ENCODE data around the gene TFF1.
"Not testable (repeated sequence)": the region's sequence is repeated elsewhere in the genome, so short reads cannot be mapped to it uniquely, and the experiment has no call there.

TFF1 gene

GRCh38 chr21:42409366-42409765 lies 43.0 kb upstream of the TFF1 start:
- no peaks in the 10 kb centered on the region for H3K36me3 ChIP-seq (ENCODE audit: control insufficient read depth in 2 of 2, insufficient read depth in 1 of 2, low read length in 2 of 2)
- H3K27ac ChIP-seq (ENCODE audit: extremely low read depth, low read depth, low read length) = no peak overlapping the region
- H3K4me1 ChIP-seq (ENCODE audit: control insufficient read depth, insufficient read depth, low read length) = no peaks in the 10 kb centered on the region
- ChIA-PET POLR2A (no interaction called here), CTCF (no interaction called here)
- TF ChIP-seq ZNF670 (tag by site-specific recombination; IDR thresholded peaks at IDR 0.05; ENCODE audit: low read depth) = no peak
- no peak for TF ChIP-seq ZFP41 (tag by site-specific recombination; IDR thresholded peaks at IDR 0.05; ENCODE audit: borderline replicate concordance)
- TF ChIP-seq ZNF132 (tag by site-specific recombination; IDR thresholded peaks at IDR 0.05; ENCODE audit: borderline replicate concordance) = no peak
- TF ChIP-seq ZBTB1 (tag by site-specific recombination; IDR thresholded peaks at IDR 0.05) = no peak
- no peak for TF ChIP-seq MZF1 (tag by site-specific recombination; IDR thresholded peaks at IDR 0.05; ENCODE audit: borderline replicate concordance)
- no peak for TF ChIP-seq GLIS1 (tag by site-specific recombination; IDR thresholded peaks at IDR 0.05)
- TF ChIP-seq OVOL3 (tag by site-specific recombination; IDR thresholded peaks at IDR 0.05) = no peak
- TF ChIP-seq HOXC10 (CRISPR knock-in tag; IDR thresholded peaks at IDR 0.05) = no peak
- no peak for TF ChIP-seq ZNF513 (tag by site-specific recombination; IDR thresholded peaks at IDR 0.05)
- TF ChIP-seq ZNF548 (tag by site-specific recombination; IDR thresholded peaks at IDR 0.05) = no peak
- TF ChIP-seq ZNF112 (tag by site-specific recombination; IDR thresholded peaks at IDR 0.05) = no peak
- no peaks in the 10 kb centered on the region for H3K9me3 ChIP-seq (ENCODE audit: control insufficient read depth, insufficient read depth, low read depth, low read length)
- no peak overlapping the region for H3K4me3 ChIP-seq (ENCODE audit: low read depth, low read length)

GRCh38 chr21:42408718-42409117 lies 42.4 kb upstream of the TFF1 start:
- POLR2A ChIA-PET = not testable (repeated sequence)

GRCh38 chr21:42407476-42407875 lies 41.1 kb upstream of the TFF1 start:
- no peak overlapping the region for H3K27ac ChIP-seq (ENCODE audit: extremely low read depth, low read depth, low read length)
- no peaks in the 10 kb centered on the region for H3K36me3 ChIP-seq (ENCODE audit: control insufficient read depth in 2 of 2, insufficient read depth in 1 of 2, low read length in 2 of 2)
- TF ChIP-seq ZNF776 (tag by site-specific recombination; IDR thresholded peaks at IDR 0.05; ENCODE audit: borderline replicate concordance) (no peak), TRIM28 (IDR thresholded peaks at IDR 0.05; ENCODE audit: borderline replicate concordance, low read length) (no peak), ZNF169 (tag by site-specific recombination; IDR thresholded peaks at IDR 0.05) (no peak), ZNF623 (tag by site-specific recombination; IDR thresholded peaks at IDR 0.05) (no peak), SP7 (tag by site-specific recombination; IDR thresholded peaks at IDR 0.05) (no peak), ZNF223 (tag by site-specific recombination; IDR thresholded peaks at IDR 0.05) (no peak)
- ChIA-PET CTCF (no interaction called here), POLR2A (no interaction called here)
- H3K9me3 ChIP-seq (ENCODE audit: control insufficient read depth, insufficient read depth, low read depth, low read length) = no peaks in the 10 kb centered on the region
- H3K4me1 ChIP-seq (ENCODE audit: control insufficient read depth, insufficient read depth, low read length) = no peaks in the 10 kb centered on the region
- no peak overlapping the region for H3K4me3 ChIP-seq (ENCODE audit: low read depth, low read length)

More at GRCh38 chr21:42408718-42409117, 42.4 kb upstream of the TFF1 start:
- H3K27ac ChIP-seq (ENCODE audit: extremely low read depth, low read depth, low read length); H3K4me1 ChIP-seq (ENCODE audit: control insufficient read depth, insufficient read depth, low read length); H3K9me3 ChIP-seq (ENCODE audit: control insufficient read depth, insufficient read depth, low read depth, low read length); CTCF ChIA-PET; H3K36me3 ChIP-seq (ENCODE audit: control insufficient read depth in 2 of 2, insufficient read depth in 1 of 2, low read length in 2 of 2); H3K4me3 ChIP-seq (ENCODE audit: low read depth, low read length): not testable (repeated sequence)

- H3K36me3 ChIP-seq (ENCODE audit: control insufficient read depth in 2 of 2, insufficient read depth in 1 of 2, low read length in 2 of 2) = no peaks in the 10 kb centered on the region
- CTCF ChIA-PET = no interaction called here
- POLR2A ChIA-PET = no interaction called here
- H3K4me3 ChIP-seq (ENCODE audit: low read depth, low read length) = no peak overlapping the region
- no peaks in the 10 kb centered on the region for H3K4me1 ChIP-seq (ENCODE audit: control insufficient read depth, insufficient read depth, low read length)
- TF ChIP-seq BCL11B (tag by site-specific recombination; IDR thresholded peaks at IDR 0.05; ENCODE audit: low read depth) (no peak), ZFP3 (tag by site-specific recombination; IDR thresholded peaks at IDR 0.05; ENCODE audit: low read depth) (no peak), ZNF37A (tag by site-specific recombination; IDR thresholded peaks at IDR 0.05) (no peak), BCL11A (tag by site-specific recombination; IDR thresholded peaks at IDR 0.05; ENCODE audit: low read depth) (no peak), ZNF449 (tag by site-specific recombination; IDR thresholded peaks at IDR 0.05) (no peak), ZNF174 (tag by site-specific recombination; IDR thresholded peaks at IDR 0.05) (no peak), ZBTB48 (tag by site-specific recombination; IDR thresholded peaks at IDR 0.05) (no peak)
- H3K27ac ChIP-seq (ENCODE audit: extremely low read depth, low read depth, low read length) = no peak overlapping the region
- H3K9me3 ChIP-seq (ENCODE audit: control insufficient read depth, insufficient read depth, low read depth, low read length) = no peaks in the 10 kb centered on the region
Observed at GRCh38 chr21:42406866-42407265, 40.5 kb upstream of the TFF1 start.
